Cardiac fibroblast (primary cell): Measurements from ENCODE around the gene GIMAP8.

Experiments
- DNase-seq, 2 donors: peaks; one replicate each; pipeline versions ENCODE4 v3.0.0 to v3.0.0-alpha.2; 2010; ENCODE audit warnings: low read depth in 2 of 2
- H3K4me3 ChIP-seq, 2 donors: replicated peaks in 1 of 2; 1 replicate in 1 of 2; 2 replicates in 1 of 2; pipeline ENCODE4 v1.5.1; 2011; ENCODE audit warnings: low read depth in 2 of 2, low read length in 2 of 2, mild to moderate bottlenecking in 2 of 2, moderate library complexity in 1 of 2
- TF ChIP-seq, protein P1 (sequence below): IDR thresholded peaks from one replicate; pipeline ENCODE4 v1.5.1; 2011; ENCODE audit warnings: low read depth, mild to moderate bottlenecking, low read length, inconsistent platforms

Gene GIMAP8

DNA sequence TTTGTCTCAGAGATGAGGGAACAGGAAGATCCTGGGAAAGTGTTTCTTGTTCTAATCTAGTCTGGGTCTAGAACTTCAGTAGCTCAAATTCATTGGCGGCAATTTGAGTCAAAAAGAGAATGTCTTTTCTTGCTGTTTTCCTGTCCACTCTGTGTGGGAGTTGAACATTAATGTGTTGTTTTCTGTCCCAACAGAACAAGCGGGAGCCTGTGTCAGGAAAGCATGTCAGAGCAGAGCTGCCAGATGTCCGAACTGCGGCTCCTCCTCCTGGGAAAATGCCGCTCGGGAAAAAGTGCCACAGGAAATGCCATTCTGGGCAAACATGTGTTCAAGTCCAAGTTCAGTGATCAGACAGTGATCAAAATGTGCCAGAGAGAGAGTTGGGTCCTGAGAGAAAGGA lies 16.0 kb downstream of the GIMAP8 start:
- H3K4me3 ChIP-seq, result no peak overlapping the region
- DNase-seq, result no peak
- TF ChIP-seq, protein P1, sequence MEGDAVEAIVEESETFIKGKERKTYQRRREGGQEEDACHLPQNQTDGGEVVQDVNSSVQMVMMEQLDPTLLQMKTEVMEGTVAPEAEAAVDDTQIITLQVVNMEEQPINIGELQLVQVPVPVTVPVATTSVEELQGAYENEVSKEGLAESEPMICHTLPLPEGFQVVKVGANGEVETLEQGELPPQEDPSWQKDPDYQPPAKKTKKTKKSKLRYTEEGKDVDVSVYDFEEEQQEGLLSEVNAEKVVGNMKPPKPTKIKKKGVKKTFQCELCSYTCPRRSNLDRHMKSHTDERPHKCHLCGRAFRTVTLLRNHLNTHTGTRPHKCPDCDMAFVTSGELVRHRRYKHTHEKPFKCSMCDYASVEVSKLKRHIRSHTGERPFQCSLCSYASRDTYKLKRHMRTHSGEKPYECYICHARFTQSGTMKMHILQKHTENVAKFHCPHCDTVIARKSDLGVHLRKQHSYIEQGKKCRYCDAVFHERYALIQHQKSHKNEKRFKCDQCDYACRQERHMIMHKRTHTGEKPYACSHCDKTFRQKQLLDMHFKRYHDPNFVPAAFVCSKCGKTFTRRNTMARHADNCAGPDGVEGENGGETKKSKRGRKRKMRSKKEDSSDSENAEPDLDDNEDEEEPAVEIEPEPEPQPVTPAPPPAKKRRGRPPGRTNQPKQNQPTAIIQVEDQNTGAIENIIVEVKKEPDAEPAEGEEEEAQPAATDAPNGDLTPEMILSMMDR, result no peak

DNA sequence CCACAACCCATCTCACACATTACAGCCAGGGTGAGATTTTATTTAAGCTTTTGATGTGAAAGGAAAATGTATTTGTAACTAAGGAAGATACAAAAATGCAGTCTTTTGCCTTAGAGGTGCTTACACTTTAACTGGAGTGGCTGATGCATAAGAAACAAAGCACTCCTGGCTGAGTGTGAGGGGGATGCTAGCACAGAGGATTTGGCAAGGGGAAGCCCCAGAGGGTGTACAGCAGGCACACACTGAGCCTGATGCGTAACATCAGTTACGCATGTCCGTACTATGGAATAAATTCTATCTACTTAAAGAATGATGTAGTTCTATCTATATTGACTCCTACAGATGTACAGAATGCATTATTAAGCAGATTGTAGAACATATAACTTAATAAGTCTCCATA lies 17.8 kb downstream of the GIMAP8 start:
- no peak for DNase-seq
- TF ChIP-seq, protein P1, result no peak

DNA sequence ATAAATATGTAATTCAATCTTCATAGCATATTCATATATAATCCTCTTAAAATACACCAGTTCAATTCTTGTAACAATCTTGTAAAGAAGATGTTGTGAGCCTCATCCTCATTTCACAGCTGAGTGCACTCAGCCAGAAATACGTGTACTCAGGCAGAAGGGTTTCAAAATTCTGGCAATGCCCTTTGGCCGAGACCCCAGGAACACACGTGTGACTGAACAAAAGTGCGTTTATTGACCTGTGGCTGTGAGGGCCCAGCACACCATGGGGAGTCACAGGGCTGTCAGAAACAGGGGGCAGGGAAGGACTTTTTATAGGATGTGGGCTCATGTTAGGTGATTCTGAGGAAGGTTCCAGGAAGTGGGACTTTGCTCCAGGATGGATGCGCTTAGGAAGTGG lies 21.5 kb downstream of the GIMAP8 start:
- DNase-seq, result no peak

More for the DNA sequence above, 17.8 kb downstream of the GIMAP8 start:
- no peak overlapping the region for H3K4me3 ChIP-seq

DNA sequence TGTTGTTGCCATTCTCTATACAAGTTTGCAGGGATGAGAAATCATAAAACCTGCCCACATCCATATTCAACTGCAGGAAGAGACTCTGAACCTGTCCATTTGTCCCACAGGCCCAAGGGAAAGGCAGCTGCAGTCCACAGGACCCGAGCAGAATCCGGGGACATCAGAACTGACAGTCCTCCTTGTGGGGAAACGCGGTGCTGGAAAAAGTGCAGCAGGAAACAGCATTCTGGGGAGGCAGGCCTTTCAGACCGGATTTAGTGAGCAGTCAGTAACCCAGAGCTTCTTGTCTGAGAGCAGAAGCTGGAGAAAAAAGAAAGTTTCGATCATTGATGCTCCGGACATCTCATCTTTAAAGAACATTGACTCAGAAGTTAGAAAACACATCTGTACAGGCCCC lies 23.5 kb downstream of the GIMAP8 start:
- TF ChIP-seq, protein P1, result no peak
- no peak for DNase-seq
- no peak overlapping the region for H3K4me3 ChIP-seq

More for the DNA sequence above, 21.5 kb downstream of the GIMAP8 start:
- no peak overlapping the region for H3K4me3 ChIP-seq
- TF ChIP-seq, protein P1, result no peak

DNA sequence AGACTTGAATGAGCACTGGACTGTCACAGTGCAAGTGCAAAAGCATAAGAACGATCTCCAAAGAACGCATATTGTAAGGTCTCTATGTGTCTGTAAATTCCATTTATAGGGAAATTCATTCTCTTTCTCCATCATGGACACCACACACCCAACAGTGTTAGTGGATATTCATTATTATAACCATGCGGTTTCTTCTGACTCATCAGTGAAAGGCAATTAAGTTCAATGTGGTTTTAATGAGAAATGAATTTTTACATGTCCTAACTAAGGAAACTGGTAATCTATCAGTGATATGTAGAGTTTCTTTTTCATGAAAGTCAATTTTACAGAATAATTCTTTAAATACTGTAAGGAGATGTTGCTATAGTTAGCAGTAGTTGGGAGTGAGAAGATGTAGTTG lies 25.9 kb downstream of the GIMAP8 start:
- no peak for DNase-seq
- TF ChIP-seq, protein P1, result no peak

DNA sequence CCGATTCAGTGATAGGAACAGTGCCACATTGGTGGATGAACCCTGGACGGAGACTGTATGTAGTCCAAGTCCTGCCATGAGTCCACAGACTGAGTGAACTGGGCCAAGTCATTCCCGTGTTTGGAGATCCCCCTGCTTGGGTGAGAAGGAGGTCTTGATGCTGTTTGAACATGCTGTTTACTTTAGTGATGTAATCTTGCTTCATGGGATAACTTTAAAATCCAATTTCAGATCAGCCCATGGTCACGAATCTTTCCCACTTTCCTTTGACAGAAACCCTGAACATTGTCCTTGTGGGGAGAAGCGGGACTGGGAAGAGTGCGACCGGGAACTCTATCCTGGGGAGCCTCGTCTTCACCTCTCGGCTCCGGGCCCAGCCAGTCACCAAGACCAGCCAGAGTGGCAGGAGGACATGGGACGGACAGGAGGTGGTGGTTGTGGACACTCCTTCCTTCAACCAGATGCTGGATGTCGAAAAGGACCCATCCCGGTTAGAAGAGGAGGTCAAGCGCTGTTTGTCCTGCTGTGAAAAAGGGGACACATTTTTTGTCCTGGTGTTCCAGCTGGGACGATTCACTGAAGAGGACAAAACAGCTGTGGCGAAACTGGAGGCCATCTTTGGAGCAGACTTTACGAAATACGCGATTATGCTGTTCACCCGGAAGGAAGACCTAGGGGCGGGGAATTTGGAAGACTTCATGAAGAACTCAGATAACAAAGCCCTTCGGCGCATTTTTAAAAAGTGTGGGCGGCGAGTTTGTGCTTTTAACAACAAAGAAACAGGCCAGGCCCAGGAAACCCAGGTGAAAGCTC lies 26.6 kb downstream of the GIMAP8 start:
- TF ChIP-seq, protein P1, result no peak
- no peak for DNase-seq
- no peak overlapping the region for H3K4me3 ChIP-seq

More for the DNA sequence above, 25.9 kb downstream of the GIMAP8 start:
- H3K4me3 ChIP-seq, result no peak overlapping the region
